Measurements from ENCODE around the gene STRN4. TPM values are rescaled to one million over a fixed set of nuclear protein-coding genes. Genes with fewer than 3 reads are reported as not detected.

STRN4 gene
- total RNA-seq, 4 donors from 2014 or later = 55.1 to 109 (median 81.8) TPM

GRCh38 chr19:46723471-46723870 is 22.8 kb downstream of the STRN4 start:
- intact Hi-C loops (cut with DNase I; ENCODE audit: low total_unique reads) = no loop called here
- DNase-seq = no peak
- TF ChIP-seq POLR2A (IDR thresholded peaks at IDR 0.05) (no peak), CTCF (IDR thresholded peaks at IDR 0.05) (no peak)
- H3K9me3 ChIP-seq = no peaks in the 10 kb centered on the region
- no peaks in the 10 kb centered on the region for H3K36me3 ChIP-seq
- no peak overlapping the region for H3K4me3 ChIP-seq
- no peaks in the 10 kb centered on the region for H3K4me1 ChIP-seq
- no peaks in the 10 kb centered on the region for H3K27me3 ChIP-seq
- H3K27ac ChIP-seq = no peak overlapping the region

GRCh38 chr19:46723023-46723461 is 23.2 kb downstream of the STRN4 start:
- no peak overlapping the region for H3K4me3 ChIP-seq
- no peaks in the 10 kb centered on the region for H3K4me1 ChIP-seq
- no peak for TF ChIP-seq CTCF (IDR thresholded peaks at IDR 0.05)
- TF ChIP-seq POLR2A (IDR thresholded peaks at IDR 0.05) = no peak
- no peak overlapping the region for H3K27ac ChIP-seq
- H3K9me3 ChIP-seq = no peaks in the 10 kb centered on the region
- no peak for DNase-seq
- no peaks in the 10 kb centered on the region for H3K27me3 ChIP-seq
- no peaks in the 10 kb centered on the region for H3K36me3 ChIP-seq
- intact Hi-C loops (cut with DNase I; ENCODE audit: low total_unique reads) = no loop called here

GRCh38 chr19:46722421-46723022 is 23.7 kb downstream of the STRN4 start:
- no peaks in the 10 kb centered on the region for H3K9me3 ChIP-seq
- H3K4me3 ChIP-seq = no peak overlapping the region
- H3K4me1 ChIP-seq = no peaks in the 10 kb centered on the region
- DNase-seq = no peak
- no peaks in the 10 kb centered on the region for H3K27me3 ChIP-seq
- H3K36me3 ChIP-seq = no peaks in the 10 kb centered on the region
- no peak for TF ChIP-seq POLR2A (IDR thresholded peaks at IDR 0.05)
- no peak for TF ChIP-seq CTCF (IDR thresholded peaks at IDR 0.05)
- intact Hi-C loops (cut with DNase I; ENCODE audit: low total_unique reads) = no loop called here
- H3K27ac ChIP-seq = no peak overlapping the region

- intact Hi-C loops (cut with DNase I; ENCODE audit: low total_unique reads) = no loop called here
- no peaks in the 10 kb centered on the region for H3K9me3 ChIP-seq
- no peak for DNase-seq
- no peak overlapping the region for H3K4me3 ChIP-seq
- no peaks in the 10 kb centered on the region for H3K36me3 ChIP-seq
- no peak overlapping the region for H3K27ac ChIP-seq
- H3K4me1 ChIP-seq = no peaks in the 10 kb centered on the region
- no peak for TF ChIP-seq POLR2A (IDR thresholded peaks at IDR 0.05)
- TF ChIP-seq CTCF (IDR thresholded peaks at IDR 0.05) = no peak
- no peaks in the 10 kb centered on the region for H3K27me3 ChIP-seq
These were observed 24.3 kb downstream of the STRN4 start for GRCh38 chr19:46722004-46722380.

GRCh38 chr19:46721269-46722003 is 24.8 kb downstream of the STRN4 start:
- TF ChIP-seq POLR2A (IDR thresholded peaks at IDR 0.05) (no peak), CTCF (IDR thresholded peaks at IDR 0.05) (no peak)
- DNase-seq = no peak
- H3K9me3 ChIP-seq = no peaks in the 10 kb centered on the region
- H3K4me1 ChIP-seq = no peaks in the 10 kb centered on the region
- intact Hi-C loops (cut with DNase I; ENCODE audit: low total_unique reads) = no loop called here
- H3K4me3 ChIP-seq = no peak overlapping the region
- H3K27me3 ChIP-seq = no peaks in the 10 kb centered on the region
- H3K36me3 ChIP-seq = no peaks in the 10 kb centered on the region
- no peak overlapping the region for H3K27ac ChIP-seq

All from uterus (tissue), 4 donors.